ENCODE results near the gene LY86.

DNA sequence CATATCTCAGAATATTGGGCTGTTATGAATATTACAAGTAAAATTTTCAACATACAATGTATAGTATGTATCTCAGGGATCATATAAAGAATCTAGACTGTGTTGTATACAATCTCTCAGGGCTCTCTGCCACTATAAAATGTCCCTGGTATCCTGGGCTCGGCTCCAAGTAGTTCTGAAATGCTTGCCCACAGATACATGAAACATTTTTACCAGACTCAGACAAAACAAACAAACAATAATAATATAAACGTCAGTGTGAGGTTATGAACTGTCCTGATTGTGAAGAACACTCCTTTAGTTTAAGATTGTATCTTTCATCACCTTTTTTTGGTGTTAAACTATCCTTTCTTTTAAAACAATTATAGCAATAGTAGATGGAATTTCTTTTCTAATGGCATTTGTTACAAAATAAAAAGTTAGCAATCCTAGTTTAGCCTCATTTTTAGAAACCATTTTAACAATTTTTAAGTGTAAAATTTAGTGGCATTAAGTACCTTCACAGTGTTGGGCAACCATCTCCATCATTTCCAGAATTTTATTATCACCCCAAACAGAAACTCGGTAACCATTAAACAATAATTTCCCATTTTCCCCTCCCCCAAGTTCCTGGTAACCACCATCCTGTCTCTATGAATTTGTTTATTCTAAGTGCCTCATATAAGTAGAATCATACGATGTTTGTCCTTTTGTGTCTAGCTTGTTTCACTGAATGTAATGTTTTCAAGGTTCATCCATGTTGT is 17.4 kb upstream of the LY86 start:
- TF ChIP-seq, protein P1, sequence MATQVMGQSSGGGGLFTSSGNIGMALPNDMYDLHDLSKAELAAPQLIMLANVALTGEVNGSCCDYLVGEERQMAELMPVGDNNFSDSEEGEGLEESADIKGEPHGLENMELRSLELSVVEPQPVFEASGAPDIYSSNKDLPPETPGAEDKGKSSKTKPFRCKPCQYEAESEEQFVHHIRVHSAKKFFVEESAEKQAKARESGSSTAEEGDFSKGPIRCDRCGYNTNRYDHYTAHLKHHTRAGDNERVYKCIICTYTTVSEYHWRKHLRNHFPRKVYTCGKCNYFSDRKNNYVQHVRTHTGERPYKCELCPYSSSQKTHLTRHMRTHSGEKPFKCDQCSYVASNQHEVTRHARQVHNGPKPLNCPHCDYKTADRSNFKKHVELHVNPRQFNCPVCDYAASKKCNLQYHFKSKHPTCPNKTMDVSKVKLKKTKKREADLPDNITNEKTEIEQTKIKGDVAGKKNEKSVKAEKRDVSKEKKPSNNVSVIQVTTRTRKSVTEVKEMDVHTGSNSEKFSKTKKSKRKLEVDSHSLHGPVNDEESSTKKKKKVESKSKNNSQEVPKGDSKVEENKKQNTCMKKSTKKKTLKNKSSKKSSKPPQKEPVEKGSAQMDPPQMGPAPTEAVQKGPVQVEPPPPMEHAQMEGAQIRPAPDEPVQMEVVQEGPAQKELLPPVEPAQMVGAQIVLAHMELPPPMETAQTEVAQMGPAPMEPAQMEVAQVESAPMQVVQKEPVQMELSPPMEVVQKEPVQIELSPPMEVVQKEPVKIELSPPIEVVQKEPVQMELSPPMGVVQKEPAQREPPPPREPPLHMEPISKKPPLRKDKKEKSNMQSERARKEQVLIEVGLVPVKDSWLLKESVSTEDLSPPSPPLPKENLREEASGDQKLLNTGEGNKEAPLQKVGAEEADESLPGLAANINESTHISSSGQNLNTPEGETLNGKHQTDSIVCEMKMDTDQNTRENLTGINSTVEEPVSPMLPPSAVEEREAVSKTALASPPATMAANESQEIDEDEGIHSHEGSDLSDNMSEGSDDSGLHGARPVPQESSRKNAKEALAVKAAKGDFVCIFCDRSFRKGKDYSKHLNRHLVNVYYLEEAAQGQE (IDR thresholded peaks at IDR 0.05; ENCODE audit: low read depth, low read length): no peak
- TF ChIP-seq, protein P2, sequence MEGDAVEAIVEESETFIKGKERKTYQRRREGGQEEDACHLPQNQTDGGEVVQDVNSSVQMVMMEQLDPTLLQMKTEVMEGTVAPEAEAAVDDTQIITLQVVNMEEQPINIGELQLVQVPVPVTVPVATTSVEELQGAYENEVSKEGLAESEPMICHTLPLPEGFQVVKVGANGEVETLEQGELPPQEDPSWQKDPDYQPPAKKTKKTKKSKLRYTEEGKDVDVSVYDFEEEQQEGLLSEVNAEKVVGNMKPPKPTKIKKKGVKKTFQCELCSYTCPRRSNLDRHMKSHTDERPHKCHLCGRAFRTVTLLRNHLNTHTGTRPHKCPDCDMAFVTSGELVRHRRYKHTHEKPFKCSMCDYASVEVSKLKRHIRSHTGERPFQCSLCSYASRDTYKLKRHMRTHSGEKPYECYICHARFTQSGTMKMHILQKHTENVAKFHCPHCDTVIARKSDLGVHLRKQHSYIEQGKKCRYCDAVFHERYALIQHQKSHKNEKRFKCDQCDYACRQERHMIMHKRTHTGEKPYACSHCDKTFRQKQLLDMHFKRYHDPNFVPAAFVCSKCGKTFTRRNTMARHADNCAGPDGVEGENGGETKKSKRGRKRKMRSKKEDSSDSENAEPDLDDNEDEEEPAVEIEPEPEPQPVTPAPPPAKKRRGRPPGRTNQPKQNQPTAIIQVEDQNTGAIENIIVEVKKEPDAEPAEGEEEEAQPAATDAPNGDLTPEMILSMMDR (IDR thresholded peaks at IDR 0.05): no peak
- TF ChIP-seq TAF1 (IDR thresholded peaks at IDR 0.05; ENCODE audit: borderline replicate concordance, low read depth, low read length) (no peak), JUND (IDR thresholded peaks at IDR 0.05) (no peak), TEAD4 (IDR thresholded peaks at IDR 0.05; ENCODE audit: borderline replicate concordance, insufficient read depth) (no peak), POLR2AphosphoS5 (IDR thresholded peaks at IDR 0.05; ENCODE audit: low read depth, low read length) (no peak), ELF1 (IDR thresholded peaks at IDR 0.05) (no peak), TCF12 (IDR thresholded peaks at IDR 0.05) (no peak), SMC3 (IDR thresholded peaks at IDR 0.05; ENCODE audit: low read depth, low read length) (no peak), NRF1 (IDR thresholded peaks at IDR 0.05; ENCODE audit: low read depth, low read length) (no peak), RCOR1 (IDR thresholded peaks at IDR 0.05; ENCODE audit: low read length) (no peak)
- TF ChIP-seq, protein P3, sequence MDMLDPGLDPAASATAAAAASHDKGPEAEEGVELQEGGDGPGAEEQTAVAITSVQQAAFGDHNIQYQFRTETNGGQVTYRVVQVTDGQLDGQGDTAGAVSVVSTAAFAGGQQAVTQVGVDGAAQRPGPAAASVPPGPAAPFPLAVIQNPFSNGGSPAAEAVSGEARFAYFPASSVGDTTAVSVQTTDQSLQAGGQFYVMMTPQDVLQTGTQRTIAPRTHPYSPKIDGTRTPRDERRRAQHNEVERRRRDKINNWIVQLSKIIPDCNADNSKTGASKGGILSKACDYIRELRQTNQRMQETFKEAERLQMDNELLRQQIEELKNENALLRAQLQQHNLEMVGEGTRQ (IDR thresholded peaks at IDR 0.05; ENCODE audit: borderline replicate concordance, low read depth, low read length): no peak
- TF ChIP-seq, protein P4, sequence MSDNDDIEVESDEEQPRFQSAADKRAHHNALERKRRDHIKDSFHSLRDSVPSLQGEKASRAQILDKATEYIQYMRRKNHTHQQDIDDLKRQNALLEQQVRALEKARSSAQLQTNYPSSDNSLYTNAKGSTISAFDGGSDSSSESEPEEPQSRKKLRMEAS (IDR thresholded peaks at IDR 0.05; ENCODE audit: low read depth): no peak
